ENCODE measurements around the gene WASHC1. TPM values are rescaled to one million over a fixed set of nuclear protein-coding genes. Genes with fewer than 3 reads are reported as not detected.
"Not testable (repeated sequence)": the region's sequence is repeated elsewhere in the genome, so short reads cannot be mapped to it uniquely, and the experiment has no call there.

WASHC1 gene
- total RNA-seq, 4 donors from 2014 or later, result 3.0 to 9.6 (median 6.5) TPM

- H3K27me3 ChIP-seq; intact Hi-C loops (cut with DNase I); H3K4me3 ChIP-seq; H3K9me3 ChIP-seq; H3K4me1 ChIP-seq; DNase-seq (ENCODE audit: extremely low spot score); H3K27ac ChIP-seq (replicated peaks in 1 of 4); H3K36me3 ChIP-seq: not testable (repeated sequence)
- peak in 1 of 3 experiments; percentile 30 for TF ChIP-seq CTCF (IDR thresholded peaks at IDR 0.05)
- no CpG with 5 or more reads among the region's 26 CpGs for WGBS
Measured at GRCh38 chr9:11206-11605, 18.1 kb downstream of the WASHC1 start.

- intact Hi-C loops (cut with DNase I); H3K27me3 ChIP-seq; H3K36me3 ChIP-seq; DNase-seq (ENCODE audit: extremely low spot score); H3K9me3 ChIP-seq; H3K4me3 ChIP-seq; H3K27ac ChIP-seq (replicated peaks in 1 of 4); H3K4me1 ChIP-seq: not testable (repeated sequence)
- 77% methylated on average over 20 of the region's 41 CpGs for WGBS
Measured at GRCh38 chr9:10653-11053, 18.6 kb downstream of the WASHC1 start.

GRCh38 chr9:10207-10606, 19.0 kb downstream of the WASHC1 start:
- H3K9me3 ChIP-seq; H3K4me3 ChIP-seq; H3K27me3 ChIP-seq; H3K27ac ChIP-seq (replicated peaks in 1 of 4); H3K4me1 ChIP-seq; DNase-seq (ENCODE audit: extremely low spot score); H3K36me3 ChIP-seq; intact Hi-C loops (cut with DNase I): not testable (repeated sequence)
- WGBS, result 74% methylated on average over 4 of the region's 13 CpGs

Other genes with a start within 250 kb of the WASHC1 start
- gene FOXD4, start 89.0 kb upstream of the WASHC1 start, total RNA-seq, result under 1 TPM; 0.32 to 0.42 (median 0.37) TPM
- 10 to 100 TPM; 26.4 to 50.7 (median 34.1) TPM for gene ZNG1A, start 149.6 kb upstream of the WASHC1 start, total RNA-seq
- 10 to 100 TPM; 45.1 to 72.8 (median 48.8) TPM for gene DOCK8, start 185.4 kb upstream of the WASHC1 start, total RNA-seq

Data from esophagus muscularis mucosa (tissue), 4 donors.